ENCODE measurements around the gene NCAM1.

Gene NCAM1

GRCh38 chr11:113315811-113316210, 354.6 kb downstream of the NCAM1 start:
- DNase-seq (ENCODE audit: low read depth) = no peak
- TF ChIP-seq, protein P1, sequence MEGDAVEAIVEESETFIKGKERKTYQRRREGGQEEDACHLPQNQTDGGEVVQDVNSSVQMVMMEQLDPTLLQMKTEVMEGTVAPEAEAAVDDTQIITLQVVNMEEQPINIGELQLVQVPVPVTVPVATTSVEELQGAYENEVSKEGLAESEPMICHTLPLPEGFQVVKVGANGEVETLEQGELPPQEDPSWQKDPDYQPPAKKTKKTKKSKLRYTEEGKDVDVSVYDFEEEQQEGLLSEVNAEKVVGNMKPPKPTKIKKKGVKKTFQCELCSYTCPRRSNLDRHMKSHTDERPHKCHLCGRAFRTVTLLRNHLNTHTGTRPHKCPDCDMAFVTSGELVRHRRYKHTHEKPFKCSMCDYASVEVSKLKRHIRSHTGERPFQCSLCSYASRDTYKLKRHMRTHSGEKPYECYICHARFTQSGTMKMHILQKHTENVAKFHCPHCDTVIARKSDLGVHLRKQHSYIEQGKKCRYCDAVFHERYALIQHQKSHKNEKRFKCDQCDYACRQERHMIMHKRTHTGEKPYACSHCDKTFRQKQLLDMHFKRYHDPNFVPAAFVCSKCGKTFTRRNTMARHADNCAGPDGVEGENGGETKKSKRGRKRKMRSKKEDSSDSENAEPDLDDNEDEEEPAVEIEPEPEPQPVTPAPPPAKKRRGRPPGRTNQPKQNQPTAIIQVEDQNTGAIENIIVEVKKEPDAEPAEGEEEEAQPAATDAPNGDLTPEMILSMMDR (conservative IDR thresholded peaks at IDR 0.05; ENCODE audit: low read depth, low read length) = no peak
- no peak overlapping the region for H3K4me3 ChIP-seq (ENCODE audit: low read depth, low read length)

DNA sequence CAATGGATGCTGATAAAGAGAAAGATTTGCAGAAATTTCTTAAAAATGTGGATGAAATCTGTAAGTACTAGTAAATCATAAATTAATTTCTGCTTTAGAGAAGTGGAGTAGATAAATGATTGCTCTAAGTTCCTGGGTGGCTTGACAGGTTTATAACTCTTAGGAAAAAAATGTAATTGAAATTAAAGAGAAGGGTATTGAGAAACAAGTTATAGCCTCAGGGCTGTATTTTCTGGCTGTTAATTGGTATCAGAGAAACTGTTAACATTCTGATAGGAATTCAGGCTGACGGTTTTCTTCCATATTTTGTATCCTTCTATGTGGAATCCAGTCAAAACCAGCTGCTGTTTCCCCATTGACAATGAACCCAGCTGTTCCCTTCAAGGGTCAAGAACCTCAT, 355.0 kb downstream of the NCAM1 start:
- H3K4me3 ChIP-seq (ENCODE audit: low read depth, low read length) = no peak overlapping the region
- TF ChIP-seq, protein P1 (conservative IDR thresholded peaks at IDR 0.05; ENCODE audit: low read depth, low read length) = no peak
- no peak for DNase-seq (ENCODE audit: low read depth)

DNA sequence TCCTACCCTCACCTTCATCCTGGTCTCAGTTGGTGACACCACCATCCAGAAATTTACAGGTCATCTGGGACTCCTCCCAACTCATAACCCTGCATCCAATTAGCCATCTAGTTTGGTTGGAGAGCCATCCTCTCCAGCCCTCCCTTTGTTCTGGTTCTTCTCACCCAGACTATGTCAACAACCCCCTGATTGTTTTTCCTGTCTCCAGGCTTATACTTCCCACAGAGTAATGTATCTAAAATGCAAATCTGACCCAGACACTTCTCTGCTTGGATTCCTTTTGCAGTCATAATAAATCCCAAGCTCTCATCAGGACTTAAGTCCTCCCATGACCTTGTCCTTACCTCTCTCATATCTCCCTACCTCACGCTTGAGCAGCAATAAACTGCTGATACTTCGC, 356.1 kb downstream of the NCAM1 start:
- no peak overlapping the region for H3K4me3 ChIP-seq (ENCODE audit: low read depth, low read length)
- DNase-seq (ENCODE audit: low read depth) = no peak
- TF ChIP-seq, protein P1 (conservative IDR thresholded peaks at IDR 0.05; ENCODE audit: low read depth, low read length) = no peak

- TF ChIP-seq, protein P1 (conservative IDR thresholded peaks at IDR 0.05; ENCODE audit: low read depth, low read length) = no peak
- no peak overlapping the region for H3K4me3 ChIP-seq (ENCODE audit: low read depth, low read length)
- DNase-seq (ENCODE audit: low read depth) = no peak
These were observed 357.9 kb downstream of the NCAM1 start for GRCh38 chr11:113319085-113319484.

DNA sequence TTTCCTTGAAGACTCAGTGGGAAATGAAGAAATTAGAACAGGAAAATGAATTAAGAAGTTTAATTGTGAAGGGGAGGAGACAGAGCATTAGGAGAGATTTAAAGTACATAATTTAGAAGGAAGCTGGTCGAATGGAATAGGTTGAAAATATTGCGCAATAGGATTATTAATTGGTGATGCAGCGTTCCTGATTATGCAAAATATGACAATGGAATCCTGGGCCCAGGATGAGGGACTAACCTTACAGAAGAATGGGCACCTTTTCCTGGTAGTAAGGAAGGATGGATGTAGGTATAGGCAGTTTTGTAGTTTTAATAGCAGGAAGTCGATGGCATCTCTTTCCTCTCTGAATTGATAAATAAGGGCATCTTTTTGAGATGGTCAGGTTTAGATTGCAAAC, 360.9 kb downstream of the NCAM1 start:
- DNase-seq (ENCODE audit: low read depth) = no peak

DNA sequence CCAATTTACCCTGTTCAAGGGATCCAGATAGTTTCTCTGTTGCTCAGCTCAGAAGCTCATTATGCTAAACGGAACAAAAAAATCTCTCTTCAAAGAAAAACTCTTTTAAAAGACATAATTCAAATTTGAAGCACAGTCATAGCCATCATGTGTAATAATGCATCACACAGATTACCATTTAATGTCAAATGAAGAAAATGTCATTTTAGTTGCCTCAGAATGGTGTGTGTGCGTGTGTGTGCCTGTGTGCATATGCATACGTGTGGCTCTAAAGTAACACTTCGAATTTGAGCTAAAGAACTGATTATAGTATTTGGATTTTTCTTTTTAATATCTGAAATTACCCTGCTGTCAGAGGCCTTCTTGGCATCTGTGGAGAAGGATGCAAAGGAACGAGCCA, 363.0 kb downstream of the NCAM1 start:
- TF ChIP-seq, protein P1 (conservative IDR thresholded peaks at IDR 0.05; ENCODE audit: low read depth, low read length) = no peak
- no peak overlapping the region for H3K4me3 ChIP-seq (ENCODE audit: low read depth, low read length)
- DNase-seq (ENCODE audit: low read depth) = no peak

More for the DNA sequence above, 360.9 kb downstream of the NCAM1 start:
- TF ChIP-seq, protein P1 (conservative IDR thresholded peaks at IDR 0.05; ENCODE audit: low read depth, low read length) = no peak
- H3K4me3 ChIP-seq (ENCODE audit: low read depth, low read length) = no peak overlapping the region

Measured in choroid plexus epithelial cell (primary cell).